ENCODE measurements around the gene CAMSAP3.

Gene CAMSAP3

DNA sequence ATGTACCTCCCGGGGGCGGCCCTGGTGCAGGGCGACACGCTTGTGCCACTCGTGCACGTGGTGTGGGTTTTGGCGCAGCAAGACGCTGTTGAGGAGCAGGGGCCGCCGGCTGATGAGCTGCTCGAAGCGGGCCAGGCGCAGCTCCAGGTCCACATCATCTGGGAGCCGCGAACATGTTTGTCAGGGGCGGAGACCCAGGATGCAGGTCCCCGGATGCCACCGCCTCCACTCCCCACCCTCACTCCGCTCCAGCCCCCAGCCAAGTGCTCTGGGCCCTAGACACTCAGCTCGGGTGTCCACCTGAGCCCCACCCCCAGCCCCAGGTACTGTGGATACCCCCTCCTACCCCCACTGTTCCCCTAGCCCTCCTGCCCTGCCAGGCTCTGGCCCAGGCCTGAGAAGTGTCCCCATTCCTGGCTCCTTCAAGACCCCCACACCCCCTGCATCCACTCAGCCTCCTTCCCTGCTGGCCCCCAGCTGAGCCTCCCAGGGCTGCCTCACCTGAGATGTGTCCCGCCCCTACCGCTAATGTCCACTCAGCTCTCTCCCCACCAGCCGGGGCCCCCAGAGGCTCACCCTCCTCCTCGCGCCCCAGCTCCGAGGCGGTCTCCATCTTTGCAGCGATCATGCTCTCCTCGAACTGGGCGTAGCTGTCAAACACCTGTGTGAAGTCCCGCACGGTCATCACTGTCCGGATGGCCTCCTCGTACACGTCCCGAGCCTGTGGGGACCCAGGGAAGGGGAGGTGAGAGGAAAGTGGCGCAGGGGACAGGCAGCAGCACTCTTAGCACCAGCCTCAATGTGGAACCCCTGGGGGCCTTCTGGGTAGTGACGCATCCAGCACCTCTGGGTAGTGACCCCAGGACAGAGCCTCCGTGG is 28.3 kb downstream of the CAMSAP3 start:
- TF ChIP-seq, protein P1, sequence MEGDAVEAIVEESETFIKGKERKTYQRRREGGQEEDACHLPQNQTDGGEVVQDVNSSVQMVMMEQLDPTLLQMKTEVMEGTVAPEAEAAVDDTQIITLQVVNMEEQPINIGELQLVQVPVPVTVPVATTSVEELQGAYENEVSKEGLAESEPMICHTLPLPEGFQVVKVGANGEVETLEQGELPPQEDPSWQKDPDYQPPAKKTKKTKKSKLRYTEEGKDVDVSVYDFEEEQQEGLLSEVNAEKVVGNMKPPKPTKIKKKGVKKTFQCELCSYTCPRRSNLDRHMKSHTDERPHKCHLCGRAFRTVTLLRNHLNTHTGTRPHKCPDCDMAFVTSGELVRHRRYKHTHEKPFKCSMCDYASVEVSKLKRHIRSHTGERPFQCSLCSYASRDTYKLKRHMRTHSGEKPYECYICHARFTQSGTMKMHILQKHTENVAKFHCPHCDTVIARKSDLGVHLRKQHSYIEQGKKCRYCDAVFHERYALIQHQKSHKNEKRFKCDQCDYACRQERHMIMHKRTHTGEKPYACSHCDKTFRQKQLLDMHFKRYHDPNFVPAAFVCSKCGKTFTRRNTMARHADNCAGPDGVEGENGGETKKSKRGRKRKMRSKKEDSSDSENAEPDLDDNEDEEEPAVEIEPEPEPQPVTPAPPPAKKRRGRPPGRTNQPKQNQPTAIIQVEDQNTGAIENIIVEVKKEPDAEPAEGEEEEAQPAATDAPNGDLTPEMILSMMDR (conservative IDR thresholded peaks at IDR 0.05; ENCODE audit: low read depth, low read length): no peak
- Histone ChIP-seq H3K4me3 (IDR thresholded peaks at IDR 0.05; ENCODE audit: insufficient read depth, low read depth, low read length) (no peak overlapping the region), H3K27me3 (ENCODE audit: insufficient read depth, low read depth) (no peaks in the 10 kb centered on the region), H3K4me1 (ENCODE audit: low read depth, poor library complexity, severe bottlenecking) (peaks cover 5% of the 10 kb centered on the region), H3K79me2 (ENCODE audit: insufficient read depth, low read depth) (peaks cover 27% of the 10 kb centered on the region), H3K27ac (no peak overlapping the region), H3K4me2 (no peak overlapping the region), H2AFZ (ENCODE audit: low read depth) (no peak overlapping the region), H3K36me3 (ENCODE audit: insufficient read depth) (no peaks in the 10 kb centered on the region), H4K20me1 (ENCODE audit: insufficient read depth) (no peaks in the 10 kb centered on the region), H3K9ac (no peak overlapping the region)

DNA sequence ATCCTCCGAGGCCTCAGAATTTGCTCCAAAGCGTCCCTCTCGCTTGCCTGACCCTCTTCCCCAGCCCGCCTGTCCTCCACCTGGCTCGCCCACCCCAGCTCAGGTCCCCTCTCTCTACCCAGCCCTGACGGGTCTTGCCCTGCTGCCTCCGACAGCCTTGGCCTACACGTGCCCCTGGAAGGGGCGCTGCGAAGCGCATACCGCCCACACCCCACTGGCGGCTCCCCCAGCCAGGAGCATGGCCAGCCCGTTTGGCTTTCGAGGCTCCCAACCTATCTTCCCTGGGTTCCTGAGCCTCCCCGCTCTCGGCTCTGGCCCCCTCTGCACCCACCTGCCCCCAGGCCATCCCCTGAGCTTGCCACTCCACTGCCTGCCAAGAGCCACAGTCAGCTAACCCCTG is 29.1 kb downstream of the CAMSAP3 start:
- Histone ChIP-seq H3K4me3 (IDR thresholded peaks at IDR 0.05; ENCODE audit: insufficient read depth, low read depth, low read length) (no peak overlapping the region), H3K36me3 (ENCODE audit: insufficient read depth) (no peaks in the 10 kb centered on the region), H2AFZ (ENCODE audit: low read depth) (no peak overlapping the region), H3K4me2 (no peak overlapping the region), H3K9ac (no peak overlapping the region), H3K79me2 (ENCODE audit: insufficient read depth, low read depth) (peaks cover 32% of the 10 kb centered on the region), H3K27ac (no peak overlapping the region), H4K20me1 (ENCODE audit: insufficient read depth) (no peaks in the 10 kb centered on the region), H3K27me3 (ENCODE audit: insufficient read depth, low read depth) (no peaks in the 10 kb centered on the region), H3K4me1 (ENCODE audit: low read depth, poor library complexity, severe bottlenecking) (peaks cover 5% of the 10 kb centered on the region)
- TF ChIP-seq, protein P1 (conservative IDR thresholded peaks at IDR 0.05; ENCODE audit: low read depth, low read length): no peak

DNA sequence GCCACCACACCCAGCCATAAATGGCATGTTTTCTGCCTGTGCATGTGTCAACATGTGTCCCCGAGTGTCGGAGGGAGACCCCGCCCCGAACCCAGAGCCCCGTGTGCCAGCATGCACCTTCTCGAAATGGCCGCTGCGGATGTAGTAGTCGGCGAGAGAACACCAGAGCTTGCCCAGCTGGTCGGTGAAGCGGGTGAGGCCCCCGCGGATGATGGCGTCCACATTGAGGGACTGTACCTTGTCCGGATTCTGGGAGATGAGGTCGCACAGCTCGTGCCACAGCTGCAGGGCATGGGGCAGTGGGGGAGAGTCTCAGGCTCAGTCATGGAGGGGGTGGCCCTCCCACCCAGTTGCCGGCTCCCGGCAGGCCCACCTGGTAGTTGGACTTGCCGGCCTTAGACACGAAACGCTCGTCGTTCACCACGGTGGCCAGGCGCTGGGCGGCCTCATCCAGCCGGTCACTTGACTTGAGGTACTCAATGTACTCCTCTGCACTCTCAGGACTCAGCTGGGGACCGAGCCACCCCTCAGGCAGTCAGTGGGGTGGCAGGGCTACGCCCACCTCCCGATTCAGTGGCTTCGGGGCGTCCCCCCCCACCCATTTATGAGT is 30.2 kb downstream of the CAMSAP3 start:
- Histone ChIP-seq H3K27ac (no peak overlapping the region), H3K79me2 (ENCODE audit: insufficient read depth, low read depth) (peaks cover 42% of the 10 kb centered on the region), H3K36me3 (ENCODE audit: insufficient read depth) (no peaks in the 10 kb centered on the region), H4K20me1 (ENCODE audit: insufficient read depth) (no peaks in the 10 kb centered on the region), H3K4me3 (IDR thresholded peaks at IDR 0.05; ENCODE audit: insufficient read depth, low read depth, low read length) (no peak overlapping the region), H3K9ac (no peak overlapping the region), H3K4me2 (no peak overlapping the region), H2AFZ (ENCODE audit: low read depth) (no peak overlapping the region), H3K4me1 (ENCODE audit: low read depth, poor library complexity, severe bottlenecking) (peaks cover 11% of the 10 kb centered on the region), H3K27me3 (ENCODE audit: insufficient read depth, low read depth) (no peaks in the 10 kb centered on the region)
- TF ChIP-seq, protein P1 (conservative IDR thresholded peaks at IDR 0.05; ENCODE audit: low read depth, low read length): no peak

DNA sequence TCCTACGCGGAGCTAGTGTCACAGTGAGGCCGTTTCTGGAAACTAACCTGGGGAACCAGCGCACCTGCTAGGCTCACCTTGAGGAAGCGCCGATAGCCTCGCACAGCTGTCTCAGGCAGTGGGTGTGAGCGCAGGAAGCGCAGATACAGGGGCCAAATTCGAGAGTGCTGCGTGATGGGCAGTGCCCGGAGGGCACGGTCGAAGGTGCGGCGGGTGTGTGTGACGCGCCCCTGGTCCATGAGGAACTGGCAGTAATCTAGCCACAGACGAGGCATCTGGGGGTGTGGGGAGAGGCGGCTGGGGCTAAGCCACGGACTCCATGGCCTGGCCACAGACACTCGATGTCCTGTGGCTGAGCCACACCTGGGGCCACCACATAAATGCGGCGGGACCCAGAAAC is 31.5 kb downstream of the CAMSAP3 start:
- Histone ChIP-seq H3K27ac (no peak overlapping the region), H3K79me2 (ENCODE audit: insufficient read depth, low read depth) (peaks cover 45% of the 10 kb centered on the region), H3K9ac (no peak overlapping the region), H3K4me3 (IDR thresholded peaks at IDR 0.05; ENCODE audit: insufficient read depth, low read depth, low read length) (no peak overlapping the region), H2AFZ (ENCODE audit: low read depth) (no peak overlapping the region), H3K27me3 (ENCODE audit: insufficient read depth, low read depth) (no peaks in the 10 kb centered on the region), H3K36me3 (ENCODE audit: insufficient read depth) (no peaks in the 10 kb centered on the region), H3K4me1 (ENCODE audit: low read depth, poor library complexity, severe bottlenecking) (peaks cover 12% of the 10 kb centered on the region), H4K20me1 (ENCODE audit: insufficient read depth) (no peaks in the 10 kb centered on the region), H3K4me2 (no peak overlapping the region)
- TF ChIP-seq, protein P1 (conservative IDR thresholded peaks at IDR 0.05; ENCODE audit: low read depth, low read length): no peak
